Measurements from ENCODE around the gene MAP3K12. TPM values are rescaled to one million over a fixed set of nuclear protein-coding genes. Genes with fewer than 3 reads are reported as not detected.

MAP3K12 gene
- total and polyA plus RNA-seq, 2 of the 4 experiments (the other 2 are of a cell fraction), result 29.0 to 52.5 TPM

GRCh38 chr12:53466640-53467039 is 32.6 kb downstream of the MAP3K12 start:
- Histone ChIP-seq H3K4me1 (ENCODE audit: control insufficient read depth, insufficient read depth, low read length) (peaks cover 5% of the 10 kb centered on the region; the same call in 1 of the 2 replicates), H4K5ac (ENCODE audit: low read depth, low read length) (no peak overlapping the region), H3K36me3 (ENCODE audit: control insufficient read depth, insufficient read depth, low read length) (peaks cover 83% of the 10 kb centered on the region), H3K14ac (replicated peaks; ENCODE audit: low read depth, low read length) (no peak overlapping the region), H3K4me3 (ENCODE audit: insufficient read depth, low read depth, low read length) (no peak overlapping the region), H2AK9ac (replicated peaks; ENCODE audit: low read depth, low read length, poor library complexity) (no peak overlapping the region), H3K9me3 (ENCODE audit: control insufficient read depth, insufficient read depth, low read length) (no peaks in the 10 kb centered on the region), H2BK20ac (ENCODE audit: low read depth, low read length) (no peak overlapping the region), H2BK15ac (ENCODE audit: low read depth, low read length) (no peak overlapping the region), H3K27me3 (ENCODE audit: control insufficient read depth, insufficient read depth, low read length) (no peaks in the 10 kb centered on the region), H2AK5ac (ENCODE audit: low read depth, low read length) (no peak overlapping the region), H3K9me1 (ENCODE audit: insufficient read depth, low read length) (no peaks in the 10 kb centered on the region; the same call in 1 of the 2 replicates), H2BK5ac (ENCODE audit: low read depth, low read length, poor library complexity, severe bottlenecking) (no peak overlapping the region), H3K4ac (ENCODE audit: low read depth, low read length) (no peak overlapping the region), H4K91ac (ENCODE audit: insufficient read depth, low read depth, low read length) (no peak overlapping the region), H4K20me1 (ENCODE audit: insufficient read depth, low read length) (peaks cover 79% of the 10 kb centered on the region), H3K18ac (ENCODE audit: low read depth, low read length) (no peak overlapping the region), H3K4me2 (ENCODE audit: low read depth, low read length) (no peak overlapping the region), H2BK120ac (ENCODE audit: low read depth, low read length) (no peak overlapping the region), H2AFZ (replicated peaks; ENCODE audit: low read length, poor library complexity) (no peak overlapping the region), H3K23ac (ENCODE audit: low read depth, low read length) (no peak overlapping the region), H3K27ac (ENCODE audit: insufficient read depth, low read length) (no peak overlapping the region), H4K8ac (ENCODE audit: low read depth in 2 of 2, low read length in 2 of 2) (no peak overlapping the region), H3K9ac (ENCODE audit: low read depth, low read length) (no peak overlapping the region), H3K56ac (ENCODE audit: extremely low read depth, insufficient read depth, low read length) (no peak overlapping the region), H3K79me1 (ENCODE audit: low read depth in 1 of 2, low read length in 2 of 2) (peaks cover 32 to 73% of the 10 kb centered on the region in 2 experiments)
- ChIA-PET CTCF (no interaction called here), POLR2A (ENCODE audit: unreplicated experiment) (no interaction called here)
- ATAC-seq (ENCODE audit: low read depth) (peak; percentile 11; the same call in 1 of the 2 replicates), DNase-seq (no peak)
- dilution Hi-C loops (cut with HindIII; ENCODE audit: low sequenced_read_pairs, unreplicated experiment) (no loop called here), intact Hi-C loops (cut with micrococcal nuclease) (loop anchor here (1.0 kb wide), 1 partner anchor 10 kb away; no protein-coding TSS in a partner anchor), in situ Hi-C loops (cut with MboI; ENCODE audit: low sequenced_read_pairs) (no loop called here)
- TF ChIP-seq CEBPB (IDR thresholded peaks at IDR 0.05; ENCODE audit: low read depth, low read length) (no peak), RAD21 (IDR thresholded peaks at IDR 0.05; ENCODE audit: low read length) (no peak), RCOR1 (IDR thresholded peaks at IDR 0.05; ENCODE audit: insufficient replicate concordance, low read length) (no peak), ELK1 (IDR thresholded peaks at IDR 0.05; ENCODE audit: borderline replicate concordance, low read depth, low read length) (no peak), MXI1 (IDR thresholded peaks at IDR 0.05; ENCODE audit: borderline replicate concordance, low read depth, low read length) (no peak), NFE2L2 (IDR thresholded peaks at IDR 0.05; ENCODE audit: low read depth, low read length) (no peak), SMC3 (IDR thresholded peaks at IDR 0.05; ENCODE audit: low read depth, low read length) (no peak), FOS (IDR thresholded peaks at IDR 0.05; ENCODE audit: low read depth, low read length) (no peak), RFX5 (IDR thresholded peaks at IDR 0.05; ENCODE audit: low read depth, low read length) (no peak), CHD1 (IDR thresholded peaks at IDR 0.05; ENCODE audit: low read depth, low read length) (no peak), MAFK (IDR thresholded peaks at IDR 0.05; ENCODE audit: low read depth, low read length) (no peak), MAZ (IDR thresholded peaks at IDR 0.05; ENCODE audit: borderline replicate concordance, low read depth, low read length) (no peak), POLR2A (IDR thresholded peaks at IDR 0.05; ENCODE audit: low read depth, low read length) (no peak), USF2 (IDR thresholded peaks at IDR 0.05; ENCODE audit: low read depth, low read length) (no peak), BHLHE40 (IDR thresholded peaks at IDR 0.05; ENCODE audit: low read depth, low read length) (no peak), CTCF (conservative IDR thresholded peaks at IDR 0.05; ENCODE audit: low read depth, low read length) (no peak)
- WGBS, 2 experiments (ENCODE audit: extremely low coverage in 2 of 2, insufficient read length in 1 of 2), result 80% methylated on average over 1 of the region's 4 CpGs; no CpG with 5 or more reads in 1 of the 2 experiments
- BruUV-seq (replicated peaks), result no TSS peak

Measured in IMR-90 (cell line).